ENCODE data around the gene STARD3.

Gene STARD3

GRCh38 chr17:39603304-39604016, 33.5 kb upstream of the STARD3 start:
- no peak overlapping the region for H3K4me2 ChIP-seq
- H3K9ac ChIP-seq: no peak overlapping the region
- TF ChIP-seq, protein P1, sequence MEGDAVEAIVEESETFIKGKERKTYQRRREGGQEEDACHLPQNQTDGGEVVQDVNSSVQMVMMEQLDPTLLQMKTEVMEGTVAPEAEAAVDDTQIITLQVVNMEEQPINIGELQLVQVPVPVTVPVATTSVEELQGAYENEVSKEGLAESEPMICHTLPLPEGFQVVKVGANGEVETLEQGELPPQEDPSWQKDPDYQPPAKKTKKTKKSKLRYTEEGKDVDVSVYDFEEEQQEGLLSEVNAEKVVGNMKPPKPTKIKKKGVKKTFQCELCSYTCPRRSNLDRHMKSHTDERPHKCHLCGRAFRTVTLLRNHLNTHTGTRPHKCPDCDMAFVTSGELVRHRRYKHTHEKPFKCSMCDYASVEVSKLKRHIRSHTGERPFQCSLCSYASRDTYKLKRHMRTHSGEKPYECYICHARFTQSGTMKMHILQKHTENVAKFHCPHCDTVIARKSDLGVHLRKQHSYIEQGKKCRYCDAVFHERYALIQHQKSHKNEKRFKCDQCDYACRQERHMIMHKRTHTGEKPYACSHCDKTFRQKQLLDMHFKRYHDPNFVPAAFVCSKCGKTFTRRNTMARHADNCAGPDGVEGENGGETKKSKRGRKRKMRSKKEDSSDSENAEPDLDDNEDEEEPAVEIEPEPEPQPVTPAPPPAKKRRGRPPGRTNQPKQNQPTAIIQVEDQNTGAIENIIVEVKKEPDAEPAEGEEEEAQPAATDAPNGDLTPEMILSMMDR (conservative IDR thresholded peaks at IDR 0.05; ENCODE audit: low read depth, low read length): no peak
- H3K36me3 ChIP-seq (ENCODE audit: insufficient read depth): no peaks in the 10 kb centered on the region
- 0 out of 2 replicates have a peak, but pooled peaks cover 3% of the 10 kb centered on the region for H4K20me1 ChIP-seq (ENCODE audit: insufficient read depth)
- no peak overlapping the region for H3K4me3 ChIP-seq (IDR thresholded peaks at IDR 0.05; ENCODE audit: insufficient read depth, low read depth, low read length)
- H3K4me1 ChIP-seq (ENCODE audit: low read depth, poor library complexity, severe bottlenecking): peaks cover 2% of the 10 kb centered on the region
- no peak overlapping the region for H3K27ac ChIP-seq
- H2AFZ ChIP-seq (ENCODE audit: low read depth): no peak overlapping the region
- no peaks in the 10 kb centered on the region for H3K79me2 ChIP-seq (ENCODE audit: insufficient read depth, low read depth)
- H3K27me3 ChIP-seq (ENCODE audit: insufficient read depth, low read depth): peaks cover 91% of the 10 kb centered on the region

- H2AFZ ChIP-seq (ENCODE audit: low read depth): no peak overlapping the region
- H4K20me1 ChIP-seq (ENCODE audit: insufficient read depth): no peaks in the 10 kb centered on the region
- H3K4me2 ChIP-seq: no peak overlapping the region
- peaks cover 76% of the 10 kb centered on the region for H3K27me3 ChIP-seq (ENCODE audit: insufficient read depth, low read depth)
- TF ChIP-seq, protein P1 (conservative IDR thresholded peaks at IDR 0.05; ENCODE audit: low read depth, low read length): no peak
- H3K27ac ChIP-seq: no peak overlapping the region
- H3K4me3 ChIP-seq (IDR thresholded peaks at IDR 0.05; ENCODE audit: insufficient read depth, low read depth, low read length): no peak overlapping the region
- no peaks in the 10 kb centered on the region for H3K79me2 ChIP-seq (ENCODE audit: insufficient read depth, low read depth)
- no peaks in the 10 kb centered on the region for H3K4me1 ChIP-seq (ENCODE audit: low read depth, poor library complexity, severe bottlenecking)
- H3K9ac ChIP-seq: no peak overlapping the region
- H3K36me3 ChIP-seq (ENCODE audit: insufficient read depth): no peaks in the 10 kb centered on the region
Measured at GRCh38 chr17:39604911-39605491, 31.9 kb upstream of the STARD3 start.

- TF ChIP-seq, protein P1 (conservative IDR thresholded peaks at IDR 0.05; ENCODE audit: low read depth, low read length): no peak
- Histone ChIP-seq H3K4me3 (IDR thresholded peaks at IDR 0.05; ENCODE audit: insufficient read depth, low read depth, low read length) (no peak overlapping the region), H3K9ac (no peak overlapping the region), H3K27me3 (ENCODE audit: insufficient read depth, low read depth) (peaks cover 68% of the 10 kb centered on the region), H4K20me1 (ENCODE audit: insufficient read depth) (no peaks in the 10 kb centered on the region), H2AFZ (ENCODE audit: low read depth) (no peak overlapping the region), H3K79me2 (ENCODE audit: insufficient read depth, low read depth) (no peaks in the 10 kb centered on the region), H3K27ac (no peak overlapping the region), H3K4me1 (ENCODE audit: low read depth, poor library complexity, severe bottlenecking) (no peaks in the 10 kb centered on the region), H3K4me2 (no peak overlapping the region), H3K36me3 (ENCODE audit: insufficient read depth) (no peaks in the 10 kb centered on the region)
Measured at GRCh38 chr17:39605492-39606433, 31.2 kb upstream of the STARD3 start.

DNA sequence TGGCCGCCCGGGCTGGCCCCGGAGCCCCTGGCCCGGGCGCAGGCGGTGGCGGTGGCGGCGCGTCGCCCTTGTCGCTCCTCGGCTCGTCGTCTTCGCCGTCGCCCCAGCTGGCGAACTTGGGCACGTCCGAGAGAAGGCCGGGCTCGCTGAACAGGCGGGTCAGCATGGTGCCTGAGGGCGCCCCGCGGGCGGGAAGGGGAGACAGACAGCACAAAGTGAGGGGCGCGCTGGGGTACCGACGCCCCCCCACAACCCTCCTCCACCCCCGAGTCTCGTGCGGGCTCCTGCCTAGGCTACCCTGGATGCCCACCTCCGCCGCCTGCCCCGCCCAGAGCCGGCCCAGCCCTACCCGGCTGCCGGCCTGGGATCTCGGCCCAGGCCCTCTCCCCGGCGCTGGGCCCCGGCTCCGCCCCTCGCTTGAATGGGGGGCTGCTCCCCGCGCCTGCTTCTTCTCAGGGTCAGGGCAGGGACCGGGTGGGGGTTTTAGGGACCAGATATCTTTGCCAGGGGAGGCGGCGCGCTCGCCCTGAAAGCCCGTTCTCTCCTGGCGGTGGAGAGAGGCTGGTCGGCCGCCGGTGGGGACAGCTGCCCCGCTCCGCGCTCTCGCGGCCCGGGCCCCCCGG, 30.4 kb upstream of the STARD3 start:
- peaks cover 60% of the 10 kb centered on the region for H3K27me3 ChIP-seq (ENCODE audit: insufficient read depth, low read depth)
- no peak overlapping the region for H3K4me3 ChIP-seq (IDR thresholded peaks at IDR 0.05; ENCODE audit: insufficient read depth, low read depth, low read length)
- no peak overlapping the region for H3K9ac ChIP-seq
- TF ChIP-seq, protein P1 (conservative IDR thresholded peaks at IDR 0.05; ENCODE audit: low read depth, low read length): no peak
- no peak overlapping the region for H3K4me2 ChIP-seq
- H2AFZ ChIP-seq (ENCODE audit: low read depth): no peak overlapping the region
- H3K27ac ChIP-seq: no peak overlapping the region
- H3K79me2 ChIP-seq (ENCODE audit: insufficient read depth, low read depth): no peaks in the 10 kb centered on the region
- no peaks in the 10 kb centered on the region for H3K4me1 ChIP-seq (ENCODE audit: low read depth, poor library complexity, severe bottlenecking)
- no peaks in the 10 kb centered on the region for H3K36me3 ChIP-seq (ENCODE audit: insufficient read depth)
- no peaks in the 10 kb centered on the region for H4K20me1 ChIP-seq (ENCODE audit: insufficient read depth)
